HG03103 (cell line): Measurements from ENCODE around the gene SP7.
"Not testable (repeated sequence)": the region's sequence is repeated elsewhere in the genome, so short reads cannot be mapped to it uniquely, and the experiment has no call there.

Experiments
- ATAC-seq: cut with Tn5 transposase; IDR thresholded peaks from one replicate; pipeline ENCODE4 v1.9.1; 2021; ENCODE audit warnings: low read depth; ENCODE audit not compliant: unreplicated experiment

SP7 gene

DNA sequence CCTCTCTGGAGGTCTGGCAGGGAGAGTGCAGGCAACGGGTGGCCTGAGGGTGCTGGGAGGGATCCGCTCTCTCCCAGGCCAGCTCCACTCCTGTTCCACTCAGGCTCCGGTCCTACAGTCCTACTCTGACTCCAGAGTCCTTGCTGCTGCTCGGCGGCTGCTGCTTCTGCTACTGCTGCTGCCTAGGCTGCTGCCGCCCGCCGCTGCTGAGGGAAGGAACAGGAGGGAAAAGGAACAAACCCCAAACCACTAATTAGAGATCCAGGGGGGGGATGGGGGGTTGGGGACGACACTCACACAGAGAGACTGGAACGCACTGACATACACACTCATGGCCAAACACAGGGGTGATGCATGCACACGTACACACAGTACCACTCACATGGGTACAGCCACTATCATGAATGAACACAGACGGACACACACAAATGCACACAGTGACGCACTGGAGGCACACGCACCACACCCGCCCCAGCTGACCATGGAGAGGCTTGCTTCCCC is at the start of gene SP7:
SP7 (minus strand) TSS at position 174 of the 501 bp plus-strand sequence. CDS start 708 bp downstream, outside the sequence.
- no peak for ATAC-seq

DNA sequence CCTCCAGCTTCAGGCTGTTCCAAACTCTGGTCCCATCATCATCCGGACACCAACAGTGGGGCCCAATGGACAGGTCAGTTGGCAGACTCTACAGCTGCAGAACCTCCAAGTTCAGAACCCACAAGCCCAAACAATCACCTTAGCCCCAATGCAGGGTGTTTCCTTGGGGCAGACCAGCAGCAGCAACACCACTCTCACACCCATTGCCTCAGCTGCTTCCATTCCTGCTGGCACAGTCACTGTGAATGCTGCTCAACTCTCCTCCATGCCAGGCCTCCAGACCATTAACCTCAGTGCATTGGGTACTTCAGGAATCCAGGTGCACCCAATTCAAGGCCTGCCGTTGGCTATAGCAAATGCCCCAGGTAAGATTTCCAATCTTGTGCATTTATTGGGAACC is 47.1 kb upstream of the SP7 start:
- ATAC-seq, result no peak

GRCh38 chr12:53381731-53382630 is 45.8 kb upstream of the SP7 start:
- ATAC-seq, result no peak

DNA sequence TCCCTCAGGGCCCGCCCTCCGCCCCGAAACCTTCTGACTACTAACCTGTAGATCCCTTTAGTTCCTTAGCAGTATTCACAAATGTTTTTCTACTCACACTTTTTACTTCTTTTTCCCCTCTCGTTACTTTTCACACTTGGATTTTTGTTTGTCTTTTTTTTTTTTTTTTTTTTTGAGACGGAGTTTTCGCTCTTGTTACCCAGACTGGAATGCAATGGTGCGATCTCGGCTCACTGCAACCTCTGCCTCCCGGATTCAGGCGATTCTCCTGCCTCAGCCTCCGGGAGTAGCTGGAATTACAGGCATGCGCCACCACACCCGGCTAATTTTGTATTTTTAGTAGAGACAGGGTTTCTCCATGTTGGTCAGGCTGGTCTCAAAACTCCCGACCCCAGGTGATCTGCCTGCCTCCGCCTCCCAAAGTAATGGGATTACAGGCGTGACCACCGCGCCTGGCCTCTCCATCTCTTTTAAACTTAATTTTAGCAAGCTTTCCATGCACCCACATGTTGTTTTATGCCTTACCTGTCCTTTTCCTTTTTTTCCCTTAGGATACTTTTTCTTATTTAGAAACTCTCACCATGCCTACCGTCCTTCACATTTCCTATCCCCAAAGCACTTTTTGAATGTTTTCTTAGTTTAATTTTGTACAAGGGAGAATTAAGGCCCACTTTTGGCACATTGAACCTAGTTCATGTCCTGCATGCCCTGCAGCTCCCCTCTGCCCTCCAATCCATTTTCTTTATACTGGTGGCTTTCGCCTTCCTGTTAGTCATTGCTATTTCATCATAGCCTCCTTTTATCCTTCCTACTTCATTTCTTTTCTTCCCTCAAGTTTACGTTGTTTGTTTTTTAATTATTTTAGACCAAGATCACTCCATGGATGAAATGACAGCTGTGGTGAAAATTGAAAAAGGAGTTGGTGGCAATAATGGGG is 44.9 kb upstream of the SP7 start:
- ATAC-seq, result no peak

- ATAC-seq, result peak; percentile 23
Measured at GRCh38 chr12:53380104-53380793, 44.1 kb upstream of the SP7 start, which contains the start of gene SP1. Gene SP1 (plus strand): TSS chr12:53380176. CDS start chr12:53380292, 116 bp downstream.

DNA sequence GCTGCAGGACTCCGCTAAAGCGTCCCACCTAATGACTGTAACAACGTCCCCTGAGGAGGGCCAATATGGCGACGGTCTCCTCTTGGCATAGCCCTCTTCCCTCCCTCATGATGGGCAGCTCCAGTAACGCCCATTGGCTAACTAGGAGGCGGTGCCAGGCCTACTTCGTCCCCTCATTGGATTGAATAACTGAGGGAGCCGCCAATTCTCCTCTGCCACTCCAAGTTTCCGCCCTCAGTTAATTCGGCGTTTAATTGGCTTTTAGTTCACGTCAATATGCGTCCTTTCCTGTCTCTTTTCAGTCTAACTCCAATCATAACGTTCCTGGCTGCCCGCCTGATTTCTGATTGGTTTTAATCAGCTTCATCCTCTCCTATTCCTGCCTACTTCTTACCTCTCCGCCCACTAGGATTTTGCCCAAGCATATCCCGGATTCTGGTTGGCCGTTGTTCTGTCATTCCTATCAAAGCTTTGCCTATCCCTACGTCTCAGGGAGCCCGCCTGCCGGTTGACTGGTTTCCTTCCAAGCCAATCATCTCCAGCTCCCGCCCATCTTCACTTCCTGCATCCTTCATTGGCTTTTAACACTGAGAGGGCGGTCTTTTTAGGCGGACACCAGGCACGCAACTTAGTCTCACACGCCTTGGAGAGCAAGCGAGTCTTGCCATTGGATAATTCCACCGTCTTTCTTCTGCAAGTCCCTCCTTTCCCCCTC is 43.4 kb upstream of the SP7 start:
- peak; percentile 61 for ATAC-seq

DNA sequence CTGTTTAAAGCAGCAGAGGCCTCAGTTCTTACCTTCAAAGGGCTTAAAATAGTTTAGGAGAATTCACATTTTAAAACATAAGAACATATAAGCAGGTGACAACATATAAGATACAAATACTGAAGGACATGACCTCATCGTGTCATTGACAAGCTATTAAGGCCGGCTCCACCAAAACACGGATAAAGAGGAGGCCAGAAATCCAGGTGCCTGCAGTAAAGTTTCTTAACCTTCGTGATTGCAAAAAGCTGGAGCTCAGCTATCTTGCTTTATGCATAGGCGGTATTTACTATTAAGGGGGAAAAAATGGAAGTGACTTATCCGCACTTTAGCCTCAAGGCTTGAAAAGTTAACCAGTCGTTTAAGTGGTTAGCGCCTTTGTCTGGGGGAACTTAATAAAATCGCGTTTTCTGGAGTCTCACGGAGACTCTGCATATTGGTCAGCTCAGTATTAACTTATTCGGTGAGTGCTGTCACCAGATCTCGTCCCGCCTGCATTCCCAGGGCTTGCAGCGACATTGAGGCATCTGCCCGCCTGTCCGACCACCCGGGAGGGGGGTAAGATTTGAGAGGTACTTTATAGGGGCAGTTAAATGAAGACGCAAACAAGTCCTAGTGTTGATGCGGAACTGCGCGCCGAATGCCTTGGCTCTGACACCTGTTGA is 42.7 kb upstream of the SP7 start:
- ATAC-seq, result no peak

GRCh38 chr12:53378222-53378621 is 42.1 kb upstream of the SP7 start:
- no peak for ATAC-seq

GRCh38 chr12:53376747-53377146 is 40.6 kb upstream of the SP7 start:
- ATAC-seq, result no peak

GRCh38 chr12:53374277-53374676 is 38.1 kb upstream of the SP7 start:
- ATAC-seq, result not testable (repeated sequence)

- not testable (repeated sequence) for ATAC-seq
Measured at GRCh38 chr12:53373554-53374133, 37.5 kb upstream of the SP7 start.

DNA sequence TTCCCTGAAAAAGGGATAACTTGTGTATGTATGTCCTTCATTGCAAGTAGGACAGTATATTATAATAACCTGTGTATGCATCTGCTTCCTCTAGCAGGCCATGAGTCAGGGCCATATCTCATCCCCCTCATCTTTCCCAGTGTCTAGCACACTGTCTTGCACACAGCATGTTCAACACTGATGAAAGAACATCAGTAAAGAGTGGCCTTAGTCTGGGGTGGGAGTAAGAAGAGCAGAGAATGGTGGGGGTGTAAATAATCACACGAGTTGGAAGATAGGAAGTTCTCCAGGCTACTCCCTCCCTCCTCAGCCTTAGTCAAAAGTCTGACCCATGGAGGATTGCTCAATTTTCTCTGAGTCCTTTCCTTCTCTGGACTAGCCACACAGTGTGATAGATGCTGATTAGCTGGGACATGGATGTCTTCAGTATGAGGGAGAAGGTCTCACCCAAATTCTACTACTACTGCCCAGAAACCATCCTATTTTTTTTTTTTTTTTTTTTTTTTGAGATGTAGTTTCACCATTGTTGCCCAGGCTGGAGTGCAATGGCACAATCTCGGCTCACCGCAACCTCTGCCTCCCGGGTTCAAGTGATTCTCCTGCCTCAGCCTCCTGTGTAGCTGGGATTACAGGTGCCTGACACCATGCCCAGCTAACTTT is 29.2 kb upstream of the SP7 start:
- no peak for ATAC-seq

GRCh38 chr12:53361638-53362037 is 25.5 kb upstream of the SP7 start:
- not testable (repeated sequence) for ATAC-seq

DNA sequence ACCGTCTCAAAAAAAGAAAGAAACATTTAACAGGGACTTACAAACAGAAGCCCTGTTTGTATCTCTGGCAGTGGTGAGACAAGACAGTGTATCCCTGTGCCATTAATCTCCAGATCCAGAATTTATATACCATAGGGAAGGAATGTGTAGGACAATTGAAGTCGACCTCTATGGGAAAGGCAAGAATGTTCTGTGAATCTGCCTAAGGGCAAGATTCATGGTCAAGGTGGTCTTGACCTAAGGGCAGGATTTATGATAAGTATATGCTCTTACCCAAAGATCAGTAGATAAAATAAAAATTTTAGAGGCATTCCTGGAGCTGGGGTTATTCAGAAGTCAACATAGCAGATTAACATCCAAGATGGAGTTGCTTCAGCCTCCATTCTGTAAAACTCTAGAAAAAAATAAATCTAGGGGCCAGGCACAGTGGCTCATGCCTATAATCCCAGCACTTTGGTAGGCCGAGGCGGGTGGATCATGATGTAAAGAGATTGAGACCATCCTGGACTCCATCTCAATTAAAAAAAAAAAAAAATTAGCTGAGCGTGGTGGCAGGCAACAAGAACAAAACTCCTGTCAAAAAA is 22.8 kb upstream of the SP7 start:
- ATAC-seq, result no peak

DNA sequence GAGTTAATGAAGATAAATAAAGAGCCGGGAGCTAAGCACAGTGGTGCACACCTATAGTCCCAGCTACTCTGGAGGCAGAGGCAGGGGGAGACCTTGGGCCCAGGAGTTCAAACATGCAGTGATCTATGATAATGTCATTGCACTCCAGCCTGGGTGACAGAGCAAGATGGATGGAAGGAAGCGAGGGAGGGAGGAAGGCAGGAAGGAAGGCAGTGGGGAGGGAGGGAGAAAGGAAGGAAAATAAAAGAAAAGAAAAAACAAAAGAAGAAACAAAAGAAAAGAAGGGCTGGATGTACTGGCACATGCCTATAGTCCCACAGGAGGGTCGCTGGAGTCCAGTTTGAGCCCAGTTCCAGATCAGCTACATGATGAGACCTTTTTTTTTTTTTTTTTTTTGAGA is 19.0 kb upstream of the SP7 start:
- no peak for ATAC-seq

DNA sequence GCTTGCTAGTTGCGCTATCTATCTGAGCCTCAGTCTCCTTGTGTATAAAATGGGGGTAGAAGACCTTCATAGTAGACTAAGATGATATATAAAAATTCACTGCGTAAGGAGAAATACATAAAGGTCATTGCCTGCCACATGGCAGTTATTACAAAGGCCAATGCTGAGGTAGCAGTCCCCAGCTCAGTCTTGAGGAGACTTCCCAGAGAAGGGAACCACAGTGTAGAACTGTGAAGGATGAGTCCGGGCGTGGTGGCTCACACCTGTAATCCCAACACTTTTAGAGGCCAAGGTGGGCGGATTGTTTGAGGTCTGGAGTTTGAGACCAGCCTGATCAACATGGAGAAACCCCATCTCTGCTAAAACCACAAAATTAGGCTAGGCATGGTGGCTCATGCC is 17.1 kb upstream of the SP7 start:
- no peak for ATAC-seq

GRCh38 chr12:53352331-53353256 is 16.4 kb upstream of the SP7 start:
- peak; percentile 60 for ATAC-seq
